Panc1 (cell line): ENCODE results near the gene KIF26B. TPM values are rescaled to one million over a fixed set of nuclear protein-coding genes. Genes with fewer than 3 reads are reported as not detected.

Experiments used
- ATAC-seq: fragments of 200-7000 bp; cut with Tn5 transposase; 2 replicates; pipeline ENCODE4 v1.9.1; 2020; ENCODE audit warnings: mild to moderate bottlenecking, moderate library complexity
- BruUV-seq: library from RNA; stranded (reverse); fragments of 400-500 nt; replicated peaks from 2 replicates; lab custom pipeline; 2021; lab: Mats Ljungman, UMichigan
- CTCF ChIA-PET: fragments of 300-600 bp; sonication (Branson Sonifier 250); formaldehyde crosslinking; loops from one replicate; lab custom pipeline; 2022; ENCODE audit warnings: antibody characterized with exemption; lab: Charles Lee
- POLR2A ChIA-PET: fragments of 300-600 bp; sonication (Branson Sonifier 250); formaldehyde crosslinking; loops from one replicate; lab custom pipeline; 2022; ENCODE audit warnings: antibody characterized with exemption; lab: Charles Lee
- DNase-seq: peaks from one replicate; pipeline ENCODE4 v3.0.0-alpha.2; 2010; ENCODE audit warnings: low read depth, low spot score
- H3K27ac ChIP-seq: 2 replicates; pipeline ENCODE4 v1.5.1; 2011; ENCODE audit warnings: mild to moderate bottlenecking, low read length, inconsistent platforms
- H3K27me3 ChIP-seq: fragments of 200-500 bp; sonication (Bioruptor generic); 2 replicates; pipeline ENCODE4 v1.6.0; 2014; ENCODE audit warnings: low read length, inconsistent platforms; ENCODE audit not compliant: control insufficient read depth, insufficient read depth
- H3K36me3 ChIP-seq: fragments of 200-500 bp; sonication (Bioruptor generic); 2 replicates; pipeline ENCODE4 v1.5.1; 2014; ENCODE audit warnings: inconsistent platforms, mild to moderate bottlenecking, low read length, moderate library complexity; ENCODE audit not compliant: control insufficient read depth, insufficient read depth
- H3K4me1 ChIP-seq: 2 replicates; pipeline ENCODE4 v1.5.1; 2011; ENCODE audit warnings: inconsistent platforms, mild to moderate bottlenecking, low read length, moderate library complexity; ENCODE audit not compliant: control insufficient read depth, insufficient read depth
- H3K4me3 ChIP-seq, 2 experiments: 2 replicates each; pipeline ENCODE4 v1.5.1; 2011 to 2012; ENCODE audit warnings: low read depth in 2 of 2, low read length in 2 of 2, mild to moderate bottlenecking in 2 of 2, inconsistent platforms in 1 of 2, moderate library complexity in 1 of 2
- H3K9me3 ChIP-seq: fragments of 200-500 bp; sonication (Bioruptor generic); 2 replicates; pipeline ENCODE4 v1.5.1; 2014; ENCODE audit warnings: low read depth, mild to moderate bottlenecking, inconsistent platforms, low read length, moderate library complexity; ENCODE audit not compliant: control insufficient read depth, insufficient read depth
- CTCF ChIP-seq: fragments of 450-650 bp; IDR thresholded peaks from 2 replicates; pipeline ENCODE4 v1.5.1; 2017; ENCODE audit warnings: mild to moderate bottlenecking
- POLR2AphosphoS5 ChIP-seq: IDR thresholded peaks from 2 replicates; pipeline ENCODE4 v1.6.1; 2012; ENCODE audit warnings: mild to moderate bottlenecking, low read depth, low read length, moderate library complexity
- REST ChIP-seq, 2 experiments: IDR thresholded peaks; 2 replicates each; pipeline ENCODE4 v1.6.1; 2011 to 2012; ENCODE audit warnings: low read depth in 2 of 2, control low read depth in 1 of 2, low read length in 1 of 2, mild to moderate bottlenecking in 1 of 2, moderate library complexity in 1 of 2; ENCODE audit not compliant: insufficient read depth in 1 of 2
- SIN3A ChIP-seq: IDR thresholded peaks from 2 replicates; pipeline ENCODE4 v1.6.1; 2012; ENCODE audit warnings: low read depth, mild to moderate bottlenecking, low read length, moderate library complexity, borderline replicate concordance; ENCODE audit not compliant: insufficient read depth
- TCF7L2 ChIP-seq: IDR thresholded peaks from 2 replicates; pipeline ENCODE4 v1.6.1; 2011; ENCODE audit warnings: mild to moderate bottlenecking, low read depth, low read length, inconsistent platforms
- in situ Hi-C: cut with HindIII; loops from 2 replicates; pipeline ENCODE4 v1.10.0; 2016; ENCODE audit warnings: low sequenced_read_pairs, low pct_unique_long_range_greater_than_20kb
- intact Hi-C: fragments of 100-400 bp; cut with micrococcal nuclease; formaldehyde crosslinking; loops from one replicate; pipeline ENCODE4 v1.10.0; 2022; ENCODE audit not compliant: unreplicated experiment
- total RNA-seq: library from RNA; stranded (reverse); gene quantifications from one replicate; pipeline ENCODE4 v1.2.1, GENCODE V29; 2021; ENCODE audit not compliant: unreplicated experiment

The KIF26B gene
- total RNA-seq, 1 experiment from 2014 or later: 0.33 TPM

GRCh38 chr1:245528258-245528635 is 373.5 kb downstream of the KIF26B start:
- CTCF ChIA-PET: no interaction called here
- intact Hi-C loops (no loop called here), in situ Hi-C loops (no loop called here)

GRCh38 chr1:245530937-245531336 is 376.2 kb downstream of the KIF26B start:
- ChIA-PET POLR2A (no interaction called here), CTCF (no interaction called here)
- Histone ChIP-seq H3K9me3 (no peaks in the 10 kb centered on the region), H3K27me3 (peaks cover 21% of the 10 kb centered on the region), H3K36me3 (no peaks in the 10 kb centered on the region), H3K27ac (no peak overlapping the region), H3K4me3 (no peak overlapping the region), H3K4me1 (no peaks in the 10 kb centered on the region)
- intact Hi-C loops (no loop called here), in situ Hi-C loops (no loop called here)
- TF ChIP-seq TCF7L2 (no peak), CTCF (no peak), POLR2AphosphoS5 (no peak), REST (IDR thresholded peaks at IDR 0.05; ENCODE audit: insufficient read depth in 1 of 2, low read depth in 2 of 2, low read length in 1 of 2) (no peak), SIN3A (no peak)
- BruUV-seq: no TSS peak
- ATAC-seq (no peak), DNase-seq (no peak)

More at GRCh38 chr1:245528258-245528635, 373.5 kb downstream of the KIF26B start:
- POLR2A ChIA-PET: no interaction called here
- Histone ChIP-seq H3K27me3 (peaks cover 20% of the 10 kb centered on the region), H3K9me3 (no peaks in the 10 kb centered on the region), H3K4me1 (no peaks in the 10 kb centered on the region), H3K36me3 (no peaks in the 10 kb centered on the region), H3K27ac (no peak overlapping the region), H3K4me3 (no peak overlapping the region)
- no TSS peak for BruUV-seq
- ATAC-seq: no peak
- TF ChIP-seq POLR2AphosphoS5 (no peak), SIN3A (no peak), CTCF (no peak), REST (IDR thresholded peaks at IDR 0.05; ENCODE audit: insufficient read depth in 1 of 2, low read depth in 2 of 2, low read length in 1 of 2) (no peak), TCF7L2 (no peak)
- no peak for DNase-seq
